ENCODE data around the gene SLC47A2. TPM values are rescaled to one million over a fixed set of nuclear protein-coding genes. Genes with fewer than 3 reads are reported as not detected.
A peak's percentile ranks its signal among the peaks of the same experiment; 100 is the strongest.
"Not testable (repeated sequence)": the region's sequence is repeated elsewhere in the genome, so short reads cannot be mapped to it uniquely, and the experiment has no call there.

SLC47A2 gene
- total RNA-seq, 2 donors from 2014 or later: not detected

DNA sequence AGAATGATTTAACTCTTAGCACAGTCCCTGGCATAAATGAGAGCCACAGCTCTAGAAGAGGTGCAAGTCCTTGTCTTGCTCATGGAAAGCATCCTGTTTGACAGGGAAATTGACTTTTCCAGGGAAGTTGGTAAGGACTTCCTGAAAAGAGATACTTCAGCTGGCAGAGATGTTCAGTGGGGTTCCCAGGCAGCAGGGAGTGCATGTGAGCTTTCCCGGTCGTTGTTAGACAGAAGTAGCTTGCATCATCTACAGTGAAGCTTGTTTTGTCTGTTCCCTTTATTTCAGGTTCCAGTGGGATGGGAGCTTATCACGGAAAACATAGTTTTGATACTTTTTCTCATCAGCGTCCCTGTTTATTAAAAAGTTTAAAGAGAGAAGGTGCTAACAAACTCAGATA is 45.0 kb downstream of the SLC47A2 start:
- Histone ChIP-seq H3K9me3 (no peaks in the 10 kb centered on the region), H3K27ac (peak overlapping the region in 1 of 2 donors; percentile 11), H3K27me3 (replicated peaks; ENCODE audit: insufficient read depth) (no peaks in the 10 kb centered on the region), H3K4me1 (replicated peaks) (no peaks in the 10 kb centered on the region), H3K36me3 (peaks cover 0 to 3% of the 10 kb centered on the region in 2 donors), H3K4me3 (no peak overlapping the region)
- no peak for DNase-seq (ENCODE audit: low spot score)
- no peak for TF ChIP-seq CTCF (IDR thresholded peaks at IDR 0.05)
- TF ChIP-seq POLR2A (IDR thresholded peaks at IDR 0.05): no peak
- TF ChIP-seq POLR2AphosphoS5 (IDR thresholded peaks at IDR 0.05): no peak
- intact Hi-C loops (cut with DNase I): no loop called here
- WGBS: 77% methylated on average over 4 of the region's 4 CpGs

- no peak overlapping the region for H3K4me3 ChIP-seq
- WGBS: 82% methylated on average over 2 of the region's 2 CpGs
- intact Hi-C loops (cut with DNase I): no loop called here
- no peak for DNase-seq (ENCODE audit: low spot score)
- H3K27ac ChIP-seq: no peak overlapping the region
- peaks cover 0 to 3% of the 10 kb centered on the region in 2 donors for H3K36me3 ChIP-seq
- no peaks in the 10 kb centered on the region for H3K4me1 ChIP-seq (replicated peaks)
- no peaks in the 10 kb centered on the region for H3K9me3 ChIP-seq
- H3K27me3 ChIP-seq (replicated peaks; ENCODE audit: insufficient read depth): no peaks in the 10 kb centered on the region
- TF ChIP-seq POLR2AphosphoS5 (IDR thresholded peaks at IDR 0.05): no peak
- no peak for TF ChIP-seq POLR2A (IDR thresholded peaks at IDR 0.05)
- TF ChIP-seq CTCF (IDR thresholded peaks at IDR 0.05): no peak
Measured at GRCh38 chr17:19670908-19671307, 45.5 kb downstream of the SLC47A2 start.

DNA sequence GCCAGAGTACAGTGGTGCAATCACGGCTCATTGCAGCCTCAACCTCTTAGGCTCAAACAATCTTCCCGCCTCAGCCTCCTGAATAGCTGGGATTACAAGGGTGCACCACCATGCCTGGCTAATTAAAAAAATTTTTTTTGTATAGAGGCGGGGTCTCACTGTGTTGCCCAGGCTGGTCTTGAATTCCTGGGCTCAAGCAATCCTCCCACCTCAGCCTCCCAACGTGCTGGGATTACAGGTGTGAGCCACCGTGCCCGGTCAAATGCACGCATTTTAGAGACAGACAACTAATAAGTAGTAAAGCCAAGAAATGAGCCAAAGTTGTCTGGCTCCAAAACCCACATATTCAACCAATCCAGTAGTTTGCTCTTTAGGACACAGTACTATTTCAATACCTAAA is 46.7 kb downstream of the SLC47A2 start:
- 90% methylated on average over 7 of the region's 7 CpGs for WGBS

GRCh38 chr17:19664821-19665181 is 51.6 kb downstream of the SLC47A2 start:
- Histone ChIP-seq H3K27ac (no peak overlapping the region), H3K4me1 (replicated peaks) (peaks cover 7% of the 10 kb centered on the region), H3K27me3 (replicated peaks; ENCODE audit: insufficient read depth) (no peaks in the 10 kb centered on the region), H3K36me3 (no peaks in the 10 kb centered on the region), H3K4me3 (no peak overlapping the region), H3K9me3 (no peaks in the 10 kb centered on the region)
- 84% methylated on average over 4 of the region's 4 CpGs for WGBS
- intact Hi-C loops (cut with DNase I): no loop called here
- no peak for TF ChIP-seq POLR2AphosphoS5 (IDR thresholded peaks at IDR 0.05)
- no peak for TF ChIP-seq CTCF (IDR thresholded peaks at IDR 0.05)
- no peak for TF ChIP-seq POLR2A (IDR thresholded peaks at IDR 0.05)
- DNase-seq (ENCODE audit: low spot score): no peak

More for the DNA sequence above, 46.7 kb downstream of the SLC47A2 start:
- H3K4me3 ChIP-seq; H3K4me1 ChIP-seq (replicated peaks); H3K27ac ChIP-seq; H3K36me3 ChIP-seq; intact Hi-C loops (cut with DNase I); H3K27me3 ChIP-seq (replicated peaks; ENCODE audit: insufficient read depth); DNase-seq (ENCODE audit: low spot score); H3K9me3 ChIP-seq: not testable (repeated sequence)

DNA sequence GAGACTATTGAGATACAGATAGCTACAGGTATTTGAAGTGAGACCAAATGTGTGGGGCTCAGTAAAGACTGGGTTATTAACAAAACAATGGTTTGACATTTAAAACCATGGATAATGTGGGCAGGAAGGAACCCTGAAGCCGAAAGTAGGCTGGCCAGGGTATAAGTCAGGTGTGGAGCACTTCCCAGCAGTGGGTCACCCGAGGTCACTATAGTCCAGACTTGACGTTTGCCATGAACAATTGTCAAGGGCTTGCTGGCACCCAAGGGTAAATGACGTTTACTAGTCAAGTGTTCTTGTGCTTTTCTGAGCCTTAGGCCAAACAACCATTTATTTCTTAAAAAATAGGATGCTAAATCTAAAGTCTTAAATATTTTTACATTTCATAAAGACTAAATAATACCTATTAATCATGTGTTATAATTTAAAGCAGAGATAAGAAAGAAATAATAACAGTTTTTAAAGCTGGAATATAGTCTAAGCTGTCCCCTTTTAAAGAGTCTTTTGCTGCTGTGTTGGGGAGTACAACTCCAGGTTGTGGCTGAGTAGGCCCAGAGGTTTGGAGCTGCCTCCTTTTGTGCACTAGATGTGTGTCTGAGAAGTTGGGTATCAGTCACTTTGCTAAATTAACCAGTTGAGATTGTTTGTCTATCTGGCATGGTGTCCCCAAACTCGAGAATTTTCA is 52.1 kb downstream of the SLC47A2 start:
- Histone ChIP-seq H3K4me3 (no peak overlapping the region), H3K27me3 (replicated peaks; ENCODE audit: insufficient read depth) (no peaks in the 10 kb centered on the region), H3K4me1 (replicated peaks) (peaks cover 7% of the 10 kb centered on the region), H3K36me3 (no peaks in the 10 kb centered on the region), H3K27ac (no peak overlapping the region), H3K9me3 (no peaks in the 10 kb centered on the region)
- 59% methylated on average over 5 of the region's 5 CpGs for WGBS
- DNase-seq (ENCODE audit: low spot score): no peak
- TF ChIP-seq POLR2AphosphoS5 (IDR thresholded peaks at IDR 0.05): no peak
- no peak for TF ChIP-seq CTCF (IDR thresholded peaks at IDR 0.05)
- no peak for TF ChIP-seq POLR2A (IDR thresholded peaks at IDR 0.05)
- intact Hi-C loops (cut with DNase I): no loop called here
